ENCODE measurements around the gene JAG2.
A peak's percentile ranks its signal among the peaks of the same experiment; 100 is the strongest.

Gene JAG2

GRCh38 chr14:105203057-105203531, 34.5 kb upstream of the JAG2 start (continued):
- TF ChIP-seq ZBTB49 (tag by site-specific recombination; IDR thresholded peaks at IDR 0.05; ENCODE audit: low read depth) (no peak), ZNF404 (tag by site-specific recombination; IDR thresholded peaks at IDR 0.05) (no peak), BCL11B (tag by site-specific recombination; IDR thresholded peaks at IDR 0.05; ENCODE audit: low read depth) (0 out of 2 replicates have a peak, but pooled peaks have one; percentile 18), KLF1 (tag by site-specific recombination; IDR thresholded peaks at IDR 0.05) (peak; percentile 89), PRDM1 (tag by site-specific recombination; IDR thresholded peaks at IDR 0.05) (no peak), ZNF416 (tag by site-specific recombination; IDR thresholded peaks at IDR 0.05) (no peak), ZNF585B (tag by site-specific recombination; IDR thresholded peaks at IDR 0.05) (no peak), ZNF558 (tag by site-specific recombination; IDR thresholded peaks at IDR 0.05) (no peak), ZNF704 (tag by site-specific recombination; IDR thresholded peaks at IDR 0.05) (no peak), INSM2 (tag by site-specific recombination; IDR thresholded peaks at IDR 0.05) (no peak), ZNF449 (tag by site-specific recombination; IDR thresholded peaks at IDR 0.05) (no peak), ZNF114 (tag by site-specific recombination; IDR thresholded peaks at IDR 0.05) (no peak), ZNF596 (tag by site-specific recombination; IDR thresholded peaks at IDR 0.05) (no peak), ZNF398 (tag by site-specific recombination; IDR thresholded peaks at IDR 0.05) (no peak), ZNF24 (tag by site-specific recombination; IDR thresholded peaks at IDR 0.05) (no peak), ZNF37A (tag by site-specific recombination; IDR thresholded peaks at IDR 0.05) (no peak), ZNF155 (tag by site-specific recombination; IDR thresholded peaks at IDR 0.05) (no peak), EGR2 (tag by site-specific recombination; IDR thresholded peaks at IDR 0.05; ENCODE audit: low read depth) (peak; percentile 57; the same call in 1 of the 2 replicates), ZNF530 (tag by site-specific recombination; IDR thresholded peaks at IDR 0.05; ENCODE audit: low read depth) (no peak), ZBTB26 (tag by site-specific recombination; optimal IDR thresholded peaks at IDR 0.05) (peak; percentile 29), ZBTB8A (tag by site-specific recombination; IDR thresholded peaks at IDR 0.05) (peak; percentile 69), ZNF645 (tag by site-specific recombination; IDR thresholded peaks at IDR 0.05) (no peak), ZBTB17 (tag by site-specific recombination; IDR thresholded peaks at IDR 0.05) (peak; percentile 47; the same call in 1 of the 2 replicates), ZNF513 (tag by site-specific recombination; IDR thresholded peaks at IDR 0.05) (no peak), ZNF560 (tag by site-specific recombination; IDR thresholded peaks at IDR 0.05; ENCODE audit: borderline replicate concordance) (no peak), FEZF1 (tag by site-specific recombination; IDR thresholded peaks at IDR 0.05) (no peak), ZNF19 (tag by site-specific recombination; IDR thresholded peaks at IDR 0.05; ENCODE audit: low read depth) (no peak), ZNF2 (tag by site-specific recombination; IDR thresholded peaks at IDR 0.05) (no peak), ZNF621 (tag by site-specific recombination; IDR thresholded peaks at IDR 0.05) (no peak)
